SK-N-SH (cell line): ENCODE results near the gene UNKL. TPM values are rescaled to one million over a fixed set of nuclear protein-coding genes. Genes with fewer than 3 reads are reported as not detected.

Experiments used
- CTCF ChIA-PET: fragments of 300-600, 350-600 bp; formaldehyde crosslinking; extraction: SDS; loops from one replicate; lab custom pipeline; 2021; lab: Yijun Ruan, JAX
- POLR2A ChIA-PET: fragments of 350-600 bp; sonication (Branson Sonifier 250); formaldehyde crosslinking; extraction: SDS; loops from one replicate; lab custom pipeline; 2020; ENCODE audit warnings: antibody characterized with exemption, inconsistent platforms; lab: Yijun Ruan, JAX
- DNase-seq: peaks from one replicate; pipeline ENCODE4 v3.0.0; 2012
- H2AFZ ChIP-seq: fragments of 200-600 bp; sonication (generic); 2 replicates; pipeline ENCODE4 v1.8.1; 2016; ENCODE audit warnings: antibody characterized with exemption, mild to moderate bottlenecking, low read depth
- H3F3A ChIP-seq: fragments of 200-600 bp; sonication (generic); replicated peaks from 2 replicates; pipeline ENCODE3; 2016; ENCODE audit warnings: antibody characterized with exemption, mild to moderate bottlenecking; ENCODE audit not compliant: insufficient read depth
- H3K27ac ChIP-seq, 2 experiments: fragments of 200-500 bp in 1 of 2; fragments of 200-600 bp in 1 of 2; sonication (Bioruptor generic) in 1 of 2; sonication (generic), shearing (Covaris generic) in 1 of 2; 2 replicates each; pipeline versions ENCODE4 v1.5.1 to v1.6.1; 2014 to 2016; ENCODE audit warnings: low read depth in 2 of 2, inconsistent platforms in 1 of 2, low read length in 1 of 2, mild to moderate bottlenecking in 1 of 2, mixed read lengths in 1 of 2
- H3K27me3 ChIP-seq: fragments of 200-600 bp; sonication (generic), shearing (Covaris generic); 2 replicates; pipeline ENCODE4 v1.6.1; 2016; ENCODE audit warnings: mixed run types; ENCODE audit not compliant: insufficient read depth
- H3K36me3 ChIP-seq, 2 experiments: fragments of 200-500 bp in 1 of 2; fragments of 200-600 bp in 1 of 2; sonication (Bioruptor generic) in 1 of 2; sonication (generic) in 1 of 2; replicated peaks in 1 of 2; 2 replicates each; pipeline versions ENCODE3 to v1.5.1; 2014 to 2016; ENCODE audit warnings: low read length in 1 of 2, mild to moderate bottlenecking in 1 of 2; ENCODE audit not compliant: insufficient read depth in 2 of 2, control insufficient read depth in 1 of 2
- H3K4me1 ChIP-seq, 2 experiments: fragments of 200-500 bp in 1 of 2; fragments of 200-600 bp in 1 of 2; sonication (Bioruptor generic) in 1 of 2; sonication (generic), shearing (Covaris generic) in 1 of 2; 2 replicates each; pipeline versions ENCODE4 v1.5.1 to v1.6.1; 2014 to 2016; ENCODE audit warnings: low read depth in 1 of 2, low read length in 1 of 2, mixed run types in 1 of 2; ENCODE audit not compliant: insufficient read depth in 2 of 2, control insufficient read depth in 1 of 2
- H3K4me2 ChIP-seq: fragments of 200-600 bp; sonication (generic), shearing (Covaris generic); 2 replicates; pipeline ENCODE4 v1.6.1; 2017; ENCODE audit warnings: mixed run types
- H3K4me3 ChIP-seq, 2 experiments: fragments of 200-500 bp in 1 of 2; fragments of 200-600 bp in 1 of 2; sonication (Bioruptor generic) in 1 of 2; sonication (generic), shearing (Covaris generic) in 1 of 2; 2 replicates each; pipeline versions ENCODE4 v1.5.1 to v1.8.1; 2014 to 2016; ENCODE audit warnings: low read depth in 2 of 2, inconsistent platforms in 1 of 2, low read length in 1 of 2, mild to moderate bottlenecking in 1 of 2, mixed read lengths in 1 of 2, moderate library complexity in 1 of 2
- H3K79me2 ChIP-seq: fragments of 200-600 bp; sonication (generic); 2 replicates; pipeline ENCODE4 v1.8.1; 2017; ENCODE audit warnings: mild to moderate bottlenecking; ENCODE audit not compliant: insufficient read depth
- H3K9ac ChIP-seq: fragments of 200-600 bp; sonication (generic); 2 replicates; pipeline ENCODE4 v1.6.1; 2017; ENCODE audit warnings: mixed run types
- H3K9me2 ChIP-seq: fragments of 200-600 bp; sonication (generic); 2 replicates; pipeline ENCODE4 v1.6.1; 2017; ENCODE audit warnings: mixed run types
- H3K9me3 ChIP-seq: fragments of 200-600 bp; sonication (generic); 2 replicates; pipeline ENCODE4 v1.6.1; 2017; ENCODE audit warnings: mixed run types, mild to moderate bottlenecking, moderate library complexity
- H4K20me1 ChIP-seq: fragments of 200-600 bp; sonication (generic); 2 replicates; pipeline ENCODE4 v1.6.1; 2017; ENCODE audit warnings: mild to moderate bottlenecking, mixed run types; ENCODE audit not compliant: insufficient read depth
- CHD2 ChIP-seq: fragments of 150-350 bp; IDR thresholded peaks from 2 replicates; pipeline ENCODE4 v1.6.1; 2018; ENCODE audit warnings: low read length; ENCODE audit not compliant: partially characterized antibody
- CTCF ChIP-seq: fragments of 200-600 bp; sonication (generic); IDR thresholded peaks from 2 replicates; pipeline ENCODE4 v1.6.1; 2017; ENCODE audit warnings: antibody characterized with exemption, mild to moderate bottlenecking, moderate library complexity
- FOSL2 ChIP-seq: IDR thresholded peaks from 2 replicates; pipeline ENCODE4 v1.4.0; 2012; ENCODE audit warnings: low read depth, mild to moderate bottlenecking, moderate library complexity, borderline replicate concordance
- FOXM1 ChIP-seq: IDR thresholded peaks from 2 replicates; pipeline ENCODE4 v1.4.0; 2012; ENCODE audit warnings: low read depth, mild to moderate bottlenecking
- RFX5 ChIP-seq: IDR thresholded peaks from 2 replicates; pipeline ENCODE4 v1.6.1; 2012; ENCODE audit warnings: mild to moderate bottlenecking, improper control_type of control experiment, low read length
- SMC3 ChIP-seq: IDR thresholded peaks from 2 replicates; pipeline ENCODE4 v1.6.1; 2012; ENCODE audit warnings: low read depth, low read length, improper control_type of control experiment
- TCF12 ChIP-seq: IDR thresholded peaks from 2 replicates; pipeline ENCODE4 v1.4.0; 2012
- TEAD4 ChIP-seq: IDR thresholded peaks from 2 replicates; pipeline ENCODE4 v1.4.0; 2012; ENCODE audit warnings: mild to moderate bottlenecking, borderline replicate concordance; ENCODE audit not compliant: insufficient read depth
- YY1 ChIP-seq: IDR thresholded peaks from 2 replicates; pipeline ENCODE4 v1.4.0; 2012; ENCODE audit warnings: low read depth, mild to moderate bottlenecking
- WGBS: methylation state at CpG from one replicate; pipeline ENCODE4 v1.1.6; 2017; ENCODE audit warnings: low lambda C conversion rate; 5-methylcytosine and 5-hydroxymethylcytosine counted together
- polyA plus RNA-seq, 3 experiments: library from polyadenylated mRNA; depleted of rRNA; stranded (reverse); fragments of >200 nt; gene quantifications; 2 replicates each; pipeline ENCODE4 v1.2.3, GENCODE V29; 2012
- TF ChIP-seq, protein P1 (sequence below): fragments of 150-350 bp; IDR thresholded peaks from 2 replicates; pipeline ENCODE4 v1.6.1; 2016; ENCODE audit warnings: mild to moderate bottlenecking, low read depth, low read length

UNKL gene
- polyA plus RNA-seq, 1 of the 3 experiments (the other 2 are of a cell fraction) = 16.4 TPM

DNA sequence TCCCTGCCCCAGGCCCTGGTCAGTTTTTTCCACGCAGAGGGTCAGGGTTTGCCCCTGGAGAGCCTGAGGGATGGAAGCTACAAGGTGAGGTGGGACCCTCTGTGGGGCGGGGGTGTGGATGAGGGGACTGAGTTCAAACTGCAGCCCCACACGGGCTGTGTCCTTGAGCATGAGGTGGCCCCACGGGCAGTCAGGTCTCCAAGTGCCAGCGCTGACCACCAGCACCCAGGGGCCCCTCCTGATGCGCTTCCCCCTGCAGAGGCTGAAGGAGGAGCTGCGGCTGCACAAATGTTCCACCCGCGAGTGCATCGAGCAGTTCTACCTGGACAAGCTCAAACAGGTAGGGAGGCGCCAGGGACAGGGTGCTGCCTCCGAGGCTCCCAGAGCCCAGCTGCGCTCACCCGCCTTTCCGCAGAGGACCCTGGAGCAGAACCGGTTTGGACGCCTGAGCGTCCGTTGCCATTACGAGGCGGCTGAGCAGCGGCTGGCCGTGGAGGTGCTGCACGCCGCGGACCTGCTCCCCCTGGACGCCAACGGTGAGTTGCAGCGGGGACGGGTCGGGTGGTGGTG is 67.1 kb downstream of the UNKL start:
- Histone ChIP-seq H2AFZ (no peak overlapping the region), H3K4me2 (no peak overlapping the region), H3K4me1 (peaks cover 0 to 25% of the 10 kb centered on the region in 2 experiments; a peak in 1 of 4 replicates), H3K27ac (no peak overlapping the region), H3K27me3 (no peaks in the 10 kb centered on the region), H4K20me1 (no peaks in the 10 kb centered on the region), H3K79me2 (peaks cover 24% of the 10 kb centered on the region), H3K9me3 (no peaks in the 10 kb centered on the region), H3K9ac (no peak overlapping the region), H3F3A (no peaks in the 10 kb centered on the region), H3K36me3 (peaks cover 0 to 19% of the 10 kb centered on the region in 2 experiments), H3K9me2 (no peaks in the 10 kb centered on the region), H3K4me3 (no peak overlapping the region)
- POLR2A ChIA-PET = no interaction called here
- TF ChIP-seq CTCF (0 out of 2 replicates have a peak, but pooled peaks have one; percentile 1), YY1 (no peak)
- TF ChIP-seq, protein P1, sequence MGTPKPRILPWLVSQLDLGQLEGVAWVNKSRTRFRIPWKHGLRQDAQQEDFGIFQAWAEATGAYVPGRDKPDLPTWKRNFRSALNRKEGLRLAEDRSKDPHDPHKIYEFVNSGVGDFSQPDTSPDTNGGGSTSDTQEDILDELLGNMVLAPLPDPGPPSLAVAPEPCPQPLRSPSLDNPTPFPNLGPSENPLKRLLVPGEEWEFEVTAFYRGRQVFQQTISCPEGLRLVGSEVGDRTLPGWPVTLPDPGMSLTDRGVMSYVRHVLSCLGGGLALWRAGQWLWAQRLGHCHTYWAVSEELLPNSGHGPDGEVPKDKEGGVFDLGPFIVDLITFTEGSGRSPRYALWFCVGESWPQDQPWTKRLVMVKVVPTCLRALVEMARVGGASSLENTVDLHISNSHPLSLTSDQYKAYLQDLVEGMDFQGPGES = no peak
- CTCF ChIA-PET = interaction anchor here (0.6 to 2.7 kb wide), 11 partner anchors 9 to 562 kb away, joined by 3 to 16 read pairs (median 3); no protein-coding TSS in a partner anchor
- no peak for DNase-seq
- 88% methylated on average over 10 of the region's 31 CpGs for WGBS

DNA sequence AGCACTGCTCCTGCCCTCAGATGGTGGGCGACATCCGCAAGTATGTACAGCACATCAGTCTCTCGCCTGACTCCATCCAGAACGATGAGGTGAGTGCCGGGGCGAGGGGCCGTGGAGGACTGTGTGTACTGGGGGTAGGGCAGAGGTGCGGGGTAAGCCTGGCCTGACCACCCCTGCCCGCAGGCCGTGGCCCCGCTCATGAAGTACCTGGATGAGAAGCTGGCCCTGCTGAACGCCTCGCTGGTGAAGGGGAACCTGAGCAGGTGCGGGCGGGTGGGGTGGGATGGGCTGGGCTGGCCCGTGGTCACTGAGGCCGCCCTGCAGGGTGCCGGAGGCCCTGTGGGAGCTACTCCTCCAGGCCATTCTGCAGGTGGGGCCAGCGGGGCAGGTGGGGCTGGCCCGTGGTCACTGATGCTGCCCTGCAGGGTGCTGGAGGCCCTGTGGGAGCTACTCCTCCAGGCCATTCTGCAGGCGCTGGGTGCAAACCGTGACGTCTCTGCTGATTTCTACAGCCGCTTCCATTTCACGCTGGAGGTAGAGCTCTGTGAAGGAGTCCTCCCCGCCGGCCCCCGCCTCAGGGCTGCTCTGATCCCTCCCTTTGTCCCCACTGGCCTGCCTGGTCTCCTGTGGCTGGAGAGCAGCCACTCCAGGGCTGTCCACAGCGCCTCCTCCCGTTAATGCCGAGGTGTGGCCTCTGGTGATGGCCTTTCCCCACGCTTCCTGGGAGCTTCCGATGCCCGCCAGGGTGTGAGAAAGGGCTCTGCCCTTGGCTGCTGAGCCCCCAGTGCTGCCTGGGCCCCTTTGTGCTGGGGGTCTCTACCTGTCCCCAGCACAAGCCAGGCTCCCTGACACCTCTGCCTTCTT is 67.8 kb downstream of the UNKL start:
- no peaks in the 10 kb centered on the region for H3K9me3 ChIP-seq
- ChIA-PET POLR2A (no interaction called here), CTCF (interaction anchor here (0.6 to 2.7 kb wide), 11 partner anchors 9 to 86 kb away, joined by 3 to 16 read pairs (median 4); no protein-coding TSS in a partner anchor)
- WGBS = 58% methylated on average over 14 of the region's 34 CpGs
- H3K9ac ChIP-seq = no peak overlapping the region
- H2AFZ ChIP-seq = no peak overlapping the region
- peaks cover 2% of the 10 kb centered on the region; the same call in 1 of the 2 replicates for H3K27me3 ChIP-seq
- no peak overlapping the region for H3K4me2 ChIP-seq
- DNase-seq = peak; percentile 64
- H3K4me1 ChIP-seq = peaks cover 0 to 29% of the 10 kb centered on the region in 2 experiments; a peak in 1 of 4 replicates
- H3K4me3 ChIP-seq = no peak overlapping the region
- H3K79me2 ChIP-seq = peaks cover 18% of the 10 kb centered on the region; the same call in 1 of the 2 replicates
- no peak for TF ChIP-seq SMC3
- no peak for TF ChIP-seq YY1
- no peak for TF ChIP-seq FOSL2
- no peak for TF ChIP-seq TCF12
- TF ChIP-seq CHD2 = no peak
- TF ChIP-seq RFX5 = no peak
- TF ChIP-seq CTCF = peak; percentile 39
- TF ChIP-seq TEAD4 = no peak
- no peak for TF ChIP-seq FOXM1
- H3F3A ChIP-seq = no peaks in the 10 kb centered on the region
- H4K20me1 ChIP-seq = no peaks in the 10 kb centered on the region
- no peaks in the 10 kb centered on the region for H3K9me2 ChIP-seq
- H3K27ac ChIP-seq = no peak overlapping the region
- peaks cover 0 to 19% of the 10 kb centered on the region in 2 experiments for H3K36me3 ChIP-seq
